Measurements from ENCODE around the gene S100A14. TPM values are rescaled to one million over a fixed set of nuclear protein-coding genes. Genes with fewer than 3 reads are reported as not detected.
A peak's percentile ranks its signal among the peaks of the same experiment; 100 is the strongest.
"Not testable (repeated sequence)": the region's sequence is repeated elsewhere in the genome, so short reads cannot be mapped to it uniquely, and the experiment has no call there.

S100A14 gene
- total RNA-seq, 2 donors from 2014 or later: 13.5 to 25.0 TPM

- TF ChIP-seq POLR2AphosphoS5 (IDR thresholded peaks at IDR 0.05) (no peak), POLR2A (IDR thresholded peaks at IDR 0.05) (no peak), CTCF (IDR thresholded peaks at IDR 0.05) (no peak)
- Histone ChIP-seq H3K9me3 (no peaks in the 10 kb centered on the region), H3K4me3 (no peak overlapping the region), H3K27ac (no peak overlapping the region), H3K27me3 (replicated peaks; ENCODE audit: insufficient read depth) (no peaks in the 10 kb centered on the region), H3K36me3 (peaks cover 8 to 20% of the 10 kb centered on the region in 2 donors), H3K4me1 (replicated peaks) (no peaks in the 10 kb centered on the region)
- intact Hi-C loops (cut with DNase I): no loop called here
- DNase-seq (ENCODE audit: low spot score): no peak
- 65% methylated on average over 6 of the region's 6 CpGs for WGBS
Observed at GRCh38 chr1:153640861-153641260, 24.7 kb upstream of the S100A14 start.

- H3K4me3 ChIP-seq; H3K9me3 ChIP-seq; H3K27ac ChIP-seq; H3K4me1 ChIP-seq (replicated peaks); H3K27me3 ChIP-seq (replicated peaks; ENCODE audit: insufficient read depth); DNase-seq (ENCODE audit: low spot score); intact Hi-C loops (cut with DNase I): not testable (repeated sequence)
- peaks cover 6 to 20% of the 10 kb centered on the region in 2 donors for H3K36me3 ChIP-seq
- 96% methylated on average over 5 of the region's 5 CpGs for WGBS
Observed at GRCh38 chr1:153640213-153640612, 24.1 kb upstream of the S100A14 start.

- 74% methylated on average over 3 of the region's 3 CpGs for WGBS
- H3K27me3 ChIP-seq (replicated peaks; ENCODE audit: insufficient read depth): no peaks in the 10 kb centered on the region
- no peak overlapping the region for H3K4me3 ChIP-seq
- DNase-seq (ENCODE audit: low spot score): no peak
- H3K27ac ChIP-seq: no peak overlapping the region
- H3K36me3 ChIP-seq: peaks cover 6 to 20% of the 10 kb centered on the region in 2 donors
- no peaks in the 10 kb centered on the region for H3K4me1 ChIP-seq (replicated peaks)
- no peak for TF ChIP-seq POLR2A (IDR thresholded peaks at IDR 0.05)
- TF ChIP-seq POLR2AphosphoS5 (IDR thresholded peaks at IDR 0.05): no peak
- no peak for TF ChIP-seq CTCF (IDR thresholded peaks at IDR 0.05)
- no peaks in the 10 kb centered on the region for H3K9me3 ChIP-seq
- intact Hi-C loops (cut with DNase I): no loop called here
Observed at GRCh38 chr1:153639280-153639679, 23.2 kb upstream of the S100A14 start.

GRCh38 chr1:153638261-153638660, 22.1 kb upstream of the S100A14 start:
- H3K27ac ChIP-seq: peak overlapping the region; percentile 12 to 20
- H3K4me1 ChIP-seq (replicated peaks): no peaks in the 10 kb centered on the region
- WGBS: 63% methylated on average over 6 of the region's 6 CpGs

GRCh38 chr1:153636312-153636711, 20.2 kb upstream of the S100A14 start:
- H3K27me3 ChIP-seq (replicated peaks; ENCODE audit: insufficient read depth): no peaks in the 10 kb centered on the region
- TF ChIP-seq POLR2AphosphoS5 (IDR thresholded peaks at IDR 0.05): no peak
- no peak for TF ChIP-seq CTCF (IDR thresholded peaks at IDR 0.05)
- TF ChIP-seq POLR2A (IDR thresholded peaks at IDR 0.05): no peak
- H3K9me3 ChIP-seq: no peaks in the 10 kb centered on the region
- H3K36me3 ChIP-seq: peaks cover 4 to 9% of the 10 kb centered on the region in 2 donors
- no peak overlapping the region for H3K4me3 ChIP-seq
- peak overlapping the region in 1 of 2 donors; percentile 24 for H3K27ac ChIP-seq
- H3K4me1 ChIP-seq (replicated peaks): no peaks in the 10 kb centered on the region
- no peak for DNase-seq (ENCODE audit: low spot score)
- intact Hi-C loops (cut with DNase I): no loop called here
- 97% methylated on average over 9 of the region's 9 CpGs for WGBS

More at GRCh38 chr1:153638261-153638660, 22.1 kb upstream of the S100A14 start:
- intact Hi-C loops (cut with DNase I): no loop called here
- Histone ChIP-seq H3K27me3 (replicated peaks; ENCODE audit: insufficient read depth) (no peaks in the 10 kb centered on the region), H3K9me3 (no peaks in the 10 kb centered on the region), H3K4me3 (no peak overlapping the region), H3K36me3 (peaks cover 6 to 17% of the 10 kb centered on the region in 2 donors)
- TF ChIP-seq CTCF (IDR thresholded peaks at IDR 0.05) (no peak), POLR2A (IDR thresholded peaks at IDR 0.05) (no peak), POLR2AphosphoS5 (IDR thresholded peaks at IDR 0.05) (no peak)
- DNase-seq (ENCODE audit: low spot score): no peak

Measured in prostate gland (tissue), 2 donors.